SU-DHL-6 (cell line): ENCODE measurements around the gene YEATS2.

ENCODE experiments used
- H2AFZ ChIP-seq: fragments of 200-600 bp; sonication (generic); 2 replicates; pipeline ENCODE4 v1.6.1; 2014; ENCODE audit warnings: low read depth, mild to moderate bottlenecking, moderate library complexity, mixed read lengths, antibody characterized with exemption, low read length; ENCODE audit not compliant: severe bottlenecking
- H3F3A ChIP-seq: fragments of 200-600 bp; shearing (Covaris generic); 2 replicates; pipeline ENCODE4 v1.6.0; 2016; ENCODE audit warnings: antibody characterized with exemption, mild to moderate bottlenecking; ENCODE audit not compliant: insufficient read depth
- H3K27ac ChIP-seq: fragments of 200-600 bp; sonication (generic); 2 replicates; pipeline ENCODE4 v1.5.1; 2016; ENCODE audit warnings: low read depth, mild to moderate bottlenecking, low read length, moderate library complexity, mixed read lengths
- H3K27me3 ChIP-seq: fragments of 200-600 bp; sonication (generic), shearing (Covaris generic); 2 replicates; pipeline ENCODE4 v1.6.0; 2014; ENCODE audit warnings: mild to moderate bottlenecking, low read length
- H3K36me3 ChIP-seq: fragments of 200-600 bp; sonication (generic); 2 replicates; pipeline ENCODE4 v1.6.1; 2014; ENCODE audit warnings: mild to moderate bottlenecking, low read length, mixed read lengths
- H3K4me2 ChIP-seq: fragments of 300-600, 200-600 bp; shearing (Covaris generic), sonication (generic); 2 replicates; pipeline ENCODE4 v1.6.0; 2014; ENCODE audit warnings: low read length, low read depth, mild to moderate bottlenecking; ENCODE audit not compliant: poor library complexity, severe bottlenecking
- H3K4me3 ChIP-seq: fragments of 200-600 bp; sonication (generic); 2 replicates; pipeline ENCODE4 v1.5.1; 2014; ENCODE audit warnings: antibody characterized with exemption, low read length, mild to moderate bottlenecking, mixed read lengths; ENCODE audit not compliant: insufficient read depth, poor library complexity, severe bottlenecking
- H3K79me2 ChIP-seq: fragments of 200-600 bp; sonication (generic); 2 replicates; pipeline ENCODE4 v1.6.1; 2014; ENCODE audit warnings: mild to moderate bottlenecking, low read length, moderate library complexity; ENCODE audit not compliant: insufficient read depth
- H3K9ac ChIP-seq: fragments of 200-600 bp; sonication (generic); 2 replicates; pipeline ENCODE4 v1.7.0; 2014; ENCODE audit warnings: mild to moderate bottlenecking, low read length
- H3K9me2 ChIP-seq: fragments of 200-600 bp; sonication (generic); replicated peaks from 2 replicates; pipeline ENCODE4 v1.6.1; 2014; ENCODE audit warnings: low read length; ENCODE audit not compliant: insufficient read depth
- H3K9me3 ChIP-seq: fragments of 200-600 bp; sonication (generic); 2 replicates; pipeline ENCODE4 v1.6.1; 2014; ENCODE audit warnings: low read length, mixed read lengths; ENCODE audit not compliant: insufficient read depth
- H4K20me1 ChIP-seq: fragments of 200-600 bp; sonication (generic); 2 replicates; pipeline ENCODE4 v1.6.1; 2014; ENCODE audit warnings: low read depth, mild to moderate bottlenecking, antibody characterized with exemption, low read length, moderate library complexity, mixed read lengths
- CTCF ChIP-seq: fragments of 200-600 bp; sonication (generic); IDR thresholded peaks from one replicate; pipeline ENCODE4 v1.5.1; 2017; ENCODE audit warnings: antibody characterized with exemption, mild to moderate bottlenecking, low read length, moderate library complexity; ENCODE audit not compliant: insufficient read depth, poor library complexity, severe bottlenecking
- EZH2phosphoT487 ChIP-seq: fragments of 200-600 bp; sonication (generic), shearing (Covaris generic); conservative IDR thresholded peaks from 2 replicates; pipeline ENCODE4 v1.6.1; 2018; ENCODE audit warnings: mild to moderate bottlenecking, antibody characterized with exemption, low read length, moderate library complexity, mixed read lengths

Gene YEATS2

GRCh38 chr3:183789826-183790225 is 92.2 kb downstream of the YEATS2 start:
- H3F3A ChIP-seq = no peaks in the 10 kb centered on the region
- TF ChIP-seq CTCF (no peak), EZH2phosphoT487 (no peak)
- peaks cover 11% of the 10 kb centered on the region; the same call in 1 of the 2 replicates for H3K79me2 ChIP-seq
- no peaks in the 10 kb centered on the region for H4K20me1 ChIP-seq
- H3K27ac ChIP-seq = no peak overlapping the region
- H3K27me3 ChIP-seq = no peaks in the 10 kb centered on the region
- no peaks in the 10 kb centered on the region for H3K9me2 ChIP-seq
- no peak overlapping the region for H3K4me2 ChIP-seq
- H3K9me3 ChIP-seq = no peaks in the 10 kb centered on the region
- H3K36me3 ChIP-seq = peaks cover 27% of the 10 kb centered on the region; the same call in 1 of the 2 replicates
- no peak overlapping the region for H3K4me3 ChIP-seq
- H3K9ac ChIP-seq = no peak overlapping the region
- H2AFZ ChIP-seq = no peak overlapping the region

- H3K4me2 ChIP-seq = no peak overlapping the region
- no peak overlapping the region for H3K9ac ChIP-seq
- no peaks in the 10 kb centered on the region for H4K20me1 ChIP-seq
- no peaks in the 10 kb centered on the region for H3K27me3 ChIP-seq
- peaks cover 11% of the 10 kb centered on the region; the same call in 1 of the 2 replicates for H3K79me2 ChIP-seq
- no peak overlapping the region for H3K27ac ChIP-seq
- no peaks in the 10 kb centered on the region for H3K9me2 ChIP-seq
- peaks cover 27% of the 10 kb centered on the region; the same call in 1 of the 2 replicates for H3K36me3 ChIP-seq
- TF ChIP-seq EZH2phosphoT487 = no peak
- no peak for TF ChIP-seq CTCF
- H3K9me3 ChIP-seq = no peaks in the 10 kb centered on the region
- H3F3A ChIP-seq = no peaks in the 10 kb centered on the region
- H2AFZ ChIP-seq = no peak overlapping the region
- no peak overlapping the region for H3K4me3 ChIP-seq
Observed at GRCh38 chr3:183790700-183791099, 93.1 kb downstream of the YEATS2 start.

- Histone ChIP-seq H4K20me1 (no peaks in the 10 kb centered on the region), H2AFZ (no peak overlapping the region), H3K4me2 (no peak overlapping the region), H3K27ac (no peak overlapping the region), H3F3A (no peaks in the 10 kb centered on the region), H3K36me3 (peaks cover 20% of the 10 kb centered on the region; the same call in 1 of the 2 replicates), H3K9ac (no peak overlapping the region), H3K9me2 (no peaks in the 10 kb centered on the region), H3K27me3 (no peaks in the 10 kb centered on the region), H3K79me2 (peaks cover 11% of the 10 kb centered on the region; the same call in 1 of the 2 replicates), H3K4me3 (no peak overlapping the region), H3K9me3 (no peaks in the 10 kb centered on the region)
- TF ChIP-seq CTCF (no peak), EZH2phosphoT487 (no peak)
Observed at GRCh38 chr3:183792976-183793375, 95.4 kb downstream of the YEATS2 start.

GRCh38 chr3:183794452-183794851 is 96.9 kb downstream of the YEATS2 start:
- no peaks in the 10 kb centered on the region for H3K9me3 ChIP-seq
- no peak overlapping the region for H3K9ac ChIP-seq
- no peaks in the 10 kb centered on the region for H3F3A ChIP-seq
- H3K36me3 ChIP-seq = peaks cover 23% of the 10 kb centered on the region; the same call in 1 of the 2 replicates
- TF ChIP-seq EZH2phosphoT487 (no peak), CTCF (no peak)
- H3K27me3 ChIP-seq = no peaks in the 10 kb centered on the region
- H3K4me3 ChIP-seq = no peak overlapping the region
- H2AFZ ChIP-seq = no peak overlapping the region
- H3K27ac ChIP-seq = no peak overlapping the region
- no peak overlapping the region for H3K4me2 ChIP-seq
- H4K20me1 ChIP-seq = no peaks in the 10 kb centered on the region
- H3K79me2 ChIP-seq = 0 out of 2 replicates have a peak, but pooled peaks cover 4% of the 10 kb centered on the region
- no peaks in the 10 kb centered on the region for H3K9me2 ChIP-seq
